MM.1S (cell line): ENCODE data around the gene KDM4C.

Experiments
- CTCF ChIP-seq: fragments of 300-600 bp; sonication (generic); IDR thresholded peaks from 2 replicates; pipeline ENCODE4 v1.5.1; 2016; ENCODE audit warnings: antibody characterized with exemption, low read length, mixed read lengths
- EZH2phosphoT487 ChIP-seq: fragments of 300-600 bp; sonication (generic); IDR thresholded peaks from 2 replicates; pipeline ENCODE4 v1.6.1; 2018; ENCODE audit warnings: antibody characterized with exemption, low read length

- no peak for TF ChIP-seq CTCF
- TF ChIP-seq EZH2phosphoT487: no peak
These were observed 207.8 kb downstream of the KDM4C start for GRCh38 chr9:6965566-6965965.
